Liver (tissue), 9 donors: ENCODE results near the gene EN2. TPM values are rescaled to one million over a fixed set of nuclear protein-coding genes. Genes with fewer than 3 reads are reported as not detected.

Experiments
- DNase-seq: peaks from one replicate; pipeline ENCODE4 v3.0.0-alpha.2; 2017; ENCODE audit warnings: low spot score
- H3K27ac ChIP-seq, 2 donors: one replicate each; pipeline ENCODE4 v1.7.0; 2013; ENCODE audit warnings: inconsistent platforms in 2 of 2, low read length in 2 of 2, control low read depth in 1 of 2, low read depth in 1 of 2, mild to moderate bottlenecking in 1 of 2
- H3K27me3 ChIP-seq, 4 donors: one replicate each; pipeline versions ENCODE4 v1.6.1 to v1.7.0; 2013; ENCODE audit warnings: low read length in 3 of 4, inconsistent platforms in 1 of 4, mild to moderate bottlenecking in 1 of 4, moderate library complexity in 1 of 4; ENCODE audit not compliant: control insufficient read depth in 4 of 4, insufficient read depth in 4 of 4
- H3K36me3 ChIP-seq, 4 donors: one replicate each; pipeline versions ENCODE4 v1.6.1 to v1.7.0; 2013; ENCODE audit warnings: low read length in 3 of 4, mild to moderate bottlenecking in 3 of 4, low read depth in 1 of 4, moderate library complexity in 1 of 4; ENCODE audit not compliant: control insufficient read depth in 4 of 4, insufficient read depth in 3 of 4
- H3K4me1 ChIP-seq, 4 donors: one replicate each; pipeline versions ENCODE4 v1.6.1 to v1.7.0; 2013; ENCODE audit warnings: low read length in 3 of 4, mild to moderate bottlenecking in 3 of 4, moderate library complexity in 1 of 4; ENCODE audit not compliant: control insufficient read depth in 4 of 4, insufficient read depth in 4 of 4
- H3K4me3 ChIP-seq, 3 donors: one replicate each; pipeline versions ENCODE4 v1.6.1 to v1.7.0; 2013; ENCODE audit warnings: low read length in 3 of 3, control low read depth in 1 of 3, low read depth in 1 of 3, mild to moderate bottlenecking in 1 of 3
- H3K9ac ChIP-seq, 2 donors: one replicate each; pipeline ENCODE4 v1.7.0; 2013; ENCODE audit warnings: low read length in 2 of 2, mild to moderate bottlenecking in 2 of 2, moderate library complexity in 2 of 2, control low read depth in 1 of 2, low read depth in 1 of 2
- H3K9me3 ChIP-seq, 4 donors: one replicate each; pipeline versions ENCODE4 v1.6.1 to v1.7.0; 2013; ENCODE audit warnings: low read length in 3 of 4; ENCODE audit not compliant: control insufficient read depth in 4 of 4
- CTCF ChIP-seq: fragments of 150-350 bp; IDR thresholded peaks from 2 replicates; pipeline ENCODE4 v1.5.1; 2017; ENCODE audit warnings: improper control_type of control experiment, low read depth, low read length; ENCODE audit not compliant: missing input control
- FOXA1 ChIP-seq: IDR thresholded peaks from 2 replicates; pipeline ENCODE4 v1.6.1; 2016; ENCODE audit warnings: antibody characterized with exemption
- FOXA2 ChIP-seq: IDR thresholded peaks from 2 replicates; pipeline ENCODE4 v1.6.1; 2016; ENCODE audit warnings: antibody characterized with exemption
- HNF4A ChIP-seq, 2 donors: conservative IDR thresholded peaks; 2 replicates each; pipeline ENCODE4 v1.6.1; 2016; ENCODE audit warnings: antibody characterized with exemption in 2 of 2, mild to moderate bottlenecking in 2 of 2
- HNF4G ChIP-seq: IDR thresholded peaks from 2 replicates; pipeline ENCODE4 v1.6.1; 2016; ENCODE audit warnings: antibody characterized with exemption
- JUND ChIP-seq, 2 donors: IDR thresholded peaks; 2 replicates each; pipeline ENCODE4 v1.6.1; 2016; ENCODE audit warnings: antibody characterized with exemption in 2 of 2
- RAD21 ChIP-seq, 2 donors: IDR thresholded peaks; 2 replicates each; pipeline ENCODE4 v1.6.1; 2016; ENCODE audit warnings: antibody characterized with exemption in 2 of 2, mild to moderate bottlenecking in 2 of 2
- RXRA ChIP-seq, 2 donors: IDR thresholded peaks; 2 replicates each; pipeline ENCODE4 v1.6.1; 2017 to 2018; ENCODE audit warnings: antibody characterized with exemption in 2 of 2, mild to moderate bottlenecking in 1 of 2
- SP1 ChIP-seq: IDR thresholded peaks from 2 replicates; pipeline ENCODE4 v1.6.1; 2018; ENCODE audit warnings: antibody characterized with exemption, mild to moderate bottlenecking
- TAF1 ChIP-seq: conservative IDR thresholded peaks from 2 replicates; pipeline ENCODE4 v1.6.1; 2016; ENCODE audit warnings: antibody characterized with exemption, mild to moderate bottlenecking
- YY1 ChIP-seq: IDR thresholded peaks from 2 replicates; pipeline ENCODE4 v1.6.1; 2016; ENCODE audit warnings: antibody characterized with exemption, mild to moderate bottlenecking
- ZBTB33 ChIP-seq: IDR thresholded peaks from 2 replicates; pipeline ENCODE4 v1.6.1; 2016; ENCODE audit warnings: antibody characterized with exemption
- WGBS: extraction: QIAGEN DNeasy Blood & Tissue Kit; methylation state at CpG from one replicate; pipeline ENCODE4 v1.1.7; 2013; 5-methylcytosine and 5-hydroxymethylcytosine counted together
- polyA plus RNA-seq, 2 donors: library from polyadenylated mRNA; stranded (reverse) in 1 of 2; unstranded in 1 of 2; fragments of 200-250 nt in 1 of 2; fragments of >200 nt in 1 of 2; fragmentation: Nextera tagmentation in 1 of 2; extraction: Ambion mirVana in 1 of 2; gene quantifications; one replicate each; pipeline versions ENCODE4 v1.2.1 to v1.2.3, GENCODE V29; 2013 to 2015
- total RNA-seq, 2 donors: library from RNA; depleted of rRNA; stranded (reverse); fragments of >200 nt; gene quantifications; one replicate each; pipeline ENCODE4 v1.2.3, GENCODE V29; 2014
- TF ChIP-seq, protein P1 (sequence below): IDR thresholded peaks from 2 replicates; pipeline ENCODE4 v1.6.1; 2016; ENCODE audit warnings: antibody characterized with exemption, mild to moderate bottlenecking
- TF ChIP-seq, protein P2 (sequence below): IDR thresholded peaks from 2 replicates; pipeline ENCODE4 v1.6.1; 2016; ENCODE audit warnings: antibody characterized with exemption
- donor health status: healthy.
- donor health status: healthy.
- donor health status: healthy.
- donor health status: healthy.
- donor health status: healthy.

The EN2 gene
- total and polyA plus RNA-seq, 4 donors: under 0.01 TPM; not detected in 3

- TF ChIP-seq CTCF: no peak
- 78% methylated on average over 20 of the region's 20 CpGs for WGBS
- no peak overlapping the region for H3K4me3 ChIP-seq
- peaks cover 0 to 4% (median 0%) of the 10 kb centered on the region in 4 donors for H3K27me3 ChIP-seq
- H3K4me1 ChIP-seq: no peaks in the 10 kb centered on the region
- no peak overlapping the region for H3K27ac ChIP-seq
- H3K36me3 ChIP-seq: no peaks in the 10 kb centered on the region
- H3K9ac ChIP-seq: no peak overlapping the region
- no peaks in the 10 kb centered on the region for H3K9me3 ChIP-seq
- DNase-seq: no peak
Measured at GRCh38 chr7:155427411-155428038, 30.4 kb upstream of the EN2 start.

DNA sequence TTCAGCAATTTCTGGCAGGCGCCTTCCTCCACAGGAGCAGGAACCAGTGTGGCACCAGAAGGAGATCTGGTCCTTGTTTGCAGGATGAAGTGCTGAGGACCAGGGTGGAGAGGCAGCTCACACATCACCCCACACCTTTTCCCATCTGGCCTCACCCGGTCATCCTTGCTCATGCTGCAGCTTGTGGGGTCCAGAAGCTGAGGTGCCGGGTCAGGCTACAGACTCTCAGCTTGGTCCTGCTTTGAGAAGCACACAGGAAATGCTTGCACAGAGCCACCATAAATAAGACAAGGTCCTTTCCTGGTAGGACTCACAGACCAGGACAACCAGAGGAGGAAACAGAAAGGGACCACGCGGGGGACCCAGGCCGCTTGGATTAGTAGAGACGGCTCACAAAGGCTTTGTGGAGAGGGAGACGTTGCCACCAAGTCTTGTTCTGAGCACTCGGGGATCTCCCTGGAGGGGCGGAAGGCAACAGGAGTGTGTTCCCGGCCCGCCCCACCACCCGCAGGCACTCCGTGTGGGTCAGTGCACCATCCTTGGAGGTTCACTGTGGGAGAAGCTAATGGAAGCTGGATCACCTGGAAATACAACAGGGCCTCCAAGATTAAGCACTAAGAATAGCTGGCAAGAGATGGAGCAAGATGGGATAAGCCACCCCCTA, 29.6 kb upstream of the EN2 start:
- WGBS: 88% methylated on average over 14 of the region's 14 CpGs
- no peaks in the 10 kb centered on the region for H3K4me1 ChIP-seq
- H3K27ac ChIP-seq: no peak overlapping the region
- no peaks in the 10 kb centered on the region for H3K36me3 ChIP-seq
- TF ChIP-seq JUND (IDR thresholded peaks at IDR 0.05) (no peak), HNF4G (no peak), RAD21 (IDR thresholded peaks at IDR 0.05) (no peak), ZBTB33 (no peak), RXRA (IDR thresholded peaks at IDR 0.05) (no peak), TAF1 (no peak), SP1 (no peak), FOXA1 (no peak), HNF4A (conservative IDR thresholded peaks at IDR 0.05) (no peak), YY1 (no peak), FOXA2 (no peak)
- TF ChIP-seq, protein P1, sequence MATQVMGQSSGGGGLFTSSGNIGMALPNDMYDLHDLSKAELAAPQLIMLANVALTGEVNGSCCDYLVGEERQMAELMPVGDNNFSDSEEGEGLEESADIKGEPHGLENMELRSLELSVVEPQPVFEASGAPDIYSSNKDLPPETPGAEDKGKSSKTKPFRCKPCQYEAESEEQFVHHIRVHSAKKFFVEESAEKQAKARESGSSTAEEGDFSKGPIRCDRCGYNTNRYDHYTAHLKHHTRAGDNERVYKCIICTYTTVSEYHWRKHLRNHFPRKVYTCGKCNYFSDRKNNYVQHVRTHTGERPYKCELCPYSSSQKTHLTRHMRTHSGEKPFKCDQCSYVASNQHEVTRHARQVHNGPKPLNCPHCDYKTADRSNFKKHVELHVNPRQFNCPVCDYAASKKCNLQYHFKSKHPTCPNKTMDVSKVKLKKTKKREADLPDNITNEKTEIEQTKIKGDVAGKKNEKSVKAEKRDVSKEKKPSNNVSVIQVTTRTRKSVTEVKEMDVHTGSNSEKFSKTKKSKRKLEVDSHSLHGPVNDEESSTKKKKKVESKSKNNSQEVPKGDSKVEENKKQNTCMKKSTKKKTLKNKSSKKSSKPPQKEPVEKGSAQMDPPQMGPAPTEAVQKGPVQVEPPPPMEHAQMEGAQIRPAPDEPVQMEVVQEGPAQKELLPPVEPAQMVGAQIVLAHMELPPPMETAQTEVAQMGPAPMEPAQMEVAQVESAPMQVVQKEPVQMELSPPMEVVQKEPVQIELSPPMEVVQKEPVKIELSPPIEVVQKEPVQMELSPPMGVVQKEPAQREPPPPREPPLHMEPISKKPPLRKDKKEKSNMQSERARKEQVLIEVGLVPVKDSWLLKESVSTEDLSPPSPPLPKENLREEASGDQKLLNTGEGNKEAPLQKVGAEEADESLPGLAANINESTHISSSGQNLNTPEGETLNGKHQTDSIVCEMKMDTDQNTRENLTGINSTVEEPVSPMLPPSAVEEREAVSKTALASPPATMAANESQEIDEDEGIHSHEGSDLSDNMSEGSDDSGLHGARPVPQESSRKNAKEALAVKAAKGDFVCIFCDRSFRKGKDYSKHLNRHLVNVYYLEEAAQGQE: no peak
- TF ChIP-seq, protein P2, sequence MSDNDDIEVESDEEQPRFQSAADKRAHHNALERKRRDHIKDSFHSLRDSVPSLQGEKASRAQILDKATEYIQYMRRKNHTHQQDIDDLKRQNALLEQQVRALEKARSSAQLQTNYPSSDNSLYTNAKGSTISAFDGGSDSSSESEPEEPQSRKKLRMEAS: no peak
- no peak for DNase-seq
- H3K4me3 ChIP-seq: no peak overlapping the region
- H3K9me3 ChIP-seq: no peaks in the 10 kb centered on the region
- peaks cover 0 to 4% (median 0%) of the 10 kb centered on the region in 4 donors for H3K27me3 ChIP-seq
- H3K9ac ChIP-seq: no peak overlapping the region
